Endothelial cell of umbilical vein (primary cell): ENCODE data around the gene HIPK1. TPM values are rescaled to one million over a fixed set of nuclear protein-coding genes. Genes with fewer than 3 reads are reported as not detected.

ENCODE experiments used
- BruUV-seq: library from RNA; stranded (reverse); fragments of 400-500 nt; replicated peaks from 2 replicates; lab custom pipeline; 2021; lab: Mats Ljungman, UMichigan
- CTCF ChIA-PET: fragments of 300-600, 350-600 bp; sonication (Branson Sonifier 250); formaldehyde crosslinking; loops from one replicate; lab custom pipeline; 2021; ENCODE audit warnings: antibody characterized with exemption, inconsistent platforms; lab: Charles Lee
- POLR2A ChIA-PET: fragments of 300-600, 350-600 bp; sonication (Branson Sonifier 250); formaldehyde crosslinking; loops from one replicate; lab custom pipeline; 2021; ENCODE audit warnings: antibody characterized with exemption, inconsistent platforms; lab: Charles Lee
- DNase-seq: peaks from one replicate; pipeline ENCODE4 v3.0.0-alpha.2; 2011; ENCODE audit warnings: low read depth, low spot score
- FAIRE-seq: peaks from 2 replicates; lab custom pipeline; 2011; peaks lifted over from hg19 to GRCh38; lab: Jason Lieb, UNC
- H2AFZ ChIP-seq: 2 replicates; pipeline ENCODE4 v1.6.0; 2012; ENCODE audit warnings: low read depth, low read length, control low read depth, inconsistent platforms
- H3K27ac ChIP-seq: 2 replicates; pipeline ENCODE4 v1.5.1; 2011; ENCODE audit warnings: low read depth, mild to moderate bottlenecking, control low read depth, low read length, moderate library complexity; ENCODE audit not compliant: insufficient read depth
- H3K27me3 ChIP-seq, 2 experiments: 2 replicates each; pipeline versions ENCODE4 v1.6.0 to v1.6.1; 2011; ENCODE audit warnings: low read length in 2 of 2, mixed read lengths in 1 of 2; ENCODE audit not compliant: control insufficient read depth in 2 of 2, insufficient read depth in 2 of 2
- H3K36me3 ChIP-seq, 2 experiments: 2 replicates in 1 of 2; 3 replicates in 1 of 2; pipeline ENCODE4 v1.5.1; 2011; ENCODE audit warnings: low read length in 2 of 2, mild to moderate bottlenecking in 1 of 2, moderate library complexity in 1 of 2; ENCODE audit not compliant: control insufficient read depth in 2 of 2, insufficient read depth in 2 of 2; ENCODE audit errors: extremely low read depth in 1 of 2
- H3K4me1 ChIP-seq: 3 replicates; pipeline ENCODE4 v1.5.1; 2011; ENCODE audit warnings: mild to moderate bottlenecking, low read length; ENCODE audit not compliant: control insufficient read depth, insufficient read depth; ENCODE audit errors: extremely low read depth
- H3K4me2 ChIP-seq: 2 replicates; pipeline ENCODE4 v1.6.1; 2011; ENCODE audit warnings: low read length, control low read depth, mixed read lengths; ENCODE audit not compliant: insufficient read depth
- H3K4me3 ChIP-seq, 3 experiments: fragments of 200-600 bp in 1 of 3; sonication (generic), shearing (Covaris generic) in 1 of 3; replicated peaks in 1 of 3; 2 replicates each; pipeline ENCODE4 v1.5.1; 2011 to 2016; ENCODE audit warnings: control low read depth in 3 of 3, low read length in 3 of 3, mild to moderate bottlenecking in 2 of 3, inconsistent platforms in 1 of 3, low read depth in 1 of 3, moderate library complexity in 1 of 3; ENCODE audit not compliant: insufficient read depth in 1 of 3
- H3K79me2 ChIP-seq: 2 replicates; pipeline ENCODE4 v1.6.0; 2012; ENCODE audit warnings: low read length, inconsistent platforms; ENCODE audit not compliant: control insufficient read depth, insufficient read depth
- H3K9ac ChIP-seq: replicated peaks from 2 replicates; pipeline ENCODE3; 2011; ENCODE audit warnings: low read length, control low read depth; ENCODE audit not compliant: insufficient read depth; ENCODE audit errors: extremely low read depth
- H3K9me1 ChIP-seq: replicated peaks from 3 replicates; pipeline ENCODE4 v1.6.0; 2011; ENCODE audit warnings: mild to moderate bottlenecking, low read length; ENCODE audit not compliant: control insufficient read depth, insufficient read depth; ENCODE audit errors: extremely low read depth
- H3K9me3 ChIP-seq: replicated peaks from 2 replicates; pipeline ENCODE4 v1.5.1; 2012; ENCODE audit warnings: low read length, inconsistent platforms; ENCODE audit not compliant: control insufficient read depth, insufficient read depth
- H4K20me1 ChIP-seq: replicated peaks from 2 replicates; pipeline ENCODE3; 2011; ENCODE audit warnings: mild to moderate bottlenecking, low read length; ENCODE audit not compliant: control insufficient read depth, insufficient read depth; ENCODE audit errors: extremely low read depth
- EZH2 ChIP-seq: IDR thresholded peaks from 2 replicates; pipeline ENCODE4 v1.6.1; 2012; ENCODE audit warnings: borderline replicate concordance, low read depth, mild to moderate bottlenecking, moderate library complexity, low read length, inconsistent platforms; ENCODE audit not compliant: severe bottlenecking
- FOS ChIP-seq: IDR thresholded peaks from 2 replicates; pipeline ENCODE4 v1.6.1; 2011; ENCODE audit warnings: mild to moderate bottlenecking, low read length, moderate library complexity, borderline replicate concordance; ENCODE audit not compliant: insufficient read depth
- GATA2 ChIP-seq: IDR thresholded peaks from 2 replicates; pipeline ENCODE4 v1.7.0; 2011; ENCODE audit warnings: low read depth, mild to moderate bottlenecking, moderate library complexity, mixed read lengths, low read length; ENCODE audit not compliant: insufficient read length, insufficient read depth
- JUN ChIP-seq: IDR thresholded peaks from 2 replicates; pipeline ENCODE4 v1.6.1; 2011; ENCODE audit warnings: borderline replicate concordance, low read depth; ENCODE audit not compliant: insufficient read length, insufficient read depth
- MYC ChIP-seq: IDR thresholded peaks from one replicate; pipeline ENCODE4 v1.6.1; 2011; ENCODE audit warnings: mild to moderate bottlenecking, low read depth, low read length
- POLR2A ChIP-seq: IDR thresholded peaks from 2 replicates; pipeline ENCODE4 v1.6.1; 2012; ENCODE audit warnings: low read depth, mild to moderate bottlenecking, control low read depth, low read length
- POLR2AphosphoS5 ChIP-seq: IDR thresholded peaks from 2 replicates; pipeline ENCODE4 v1.6.1; 2012; ENCODE audit warnings: low read depth, mild to moderate bottlenecking, control low read depth, low read length, moderate library complexity; ENCODE audit not compliant: insufficient read depth
- dilution Hi-C: fragments of 300-500 bp; cut with MboI; formaldehyde crosslinking; loops from one replicate; pipeline ENCODE4 v1.15.0; 2019; ENCODE audit warnings: low sequenced_read_pairs; ENCODE audit not compliant: extremely low pct_ligation_motif_present
- intact Hi-C: fragments of 100-400 bp; cut with micrococcal nuclease; formaldehyde crosslinking; loops from one replicate; pipeline ENCODE4 v1.10.0; 2022
- polyA plus RNA-seq, 4 experiments: library from polyadenylated mRNA; depleted of rRNA in 3 of 4; stranded (reverse) in 3 of 4; unstranded in 1 of 4; fragments of >200 nt; gene quantifications; 2 replicates each; pipeline versions ENCODE4 v1.2.1 to v1.2.3, GENCODE V29; 2011 to 2012; ENCODE audit warnings: missing spikeins in 1 of 4
- total RNA-seq: library from RNA; stranded (reverse); gene quantifications from 2 replicates; pipeline ENCODE4 v1.2.3, GENCODE V29; 2021
- TF ChIP-seq, protein P1 (sequence below): IDR thresholded peaks from 2 replicates; pipeline ENCODE4 v1.6.1; 2011; ENCODE audit not compliant: insufficient read depth, insufficient read length
- TF ChIP-seq, protein P2 (sequence below), 2 donors: IDR thresholded peaks; 1 replicate in 1 of 2; 2 replicates in 1 of 2; pipeline ENCODE4 v1.5.1; 2011; ENCODE audit warnings: low read length in 2 of 2, mild to moderate bottlenecking in 2 of 2, moderate library complexity in 2 of 2, control low read depth in 1 of 2, inconsistent platforms in 1 of 2, low read depth in 1 of 2; ENCODE audit not compliant: insufficient read depth in 1 of 2; ENCODE audit errors: extremely low read depth in 1 of 2

HIPK1 gene
- total and polyA plus RNA-seq, 2 donors (not counting 3 experiments of a cell fraction or from before 2014, with no cell fraction given): 39.3 to 56.1 TPM

DNA sequence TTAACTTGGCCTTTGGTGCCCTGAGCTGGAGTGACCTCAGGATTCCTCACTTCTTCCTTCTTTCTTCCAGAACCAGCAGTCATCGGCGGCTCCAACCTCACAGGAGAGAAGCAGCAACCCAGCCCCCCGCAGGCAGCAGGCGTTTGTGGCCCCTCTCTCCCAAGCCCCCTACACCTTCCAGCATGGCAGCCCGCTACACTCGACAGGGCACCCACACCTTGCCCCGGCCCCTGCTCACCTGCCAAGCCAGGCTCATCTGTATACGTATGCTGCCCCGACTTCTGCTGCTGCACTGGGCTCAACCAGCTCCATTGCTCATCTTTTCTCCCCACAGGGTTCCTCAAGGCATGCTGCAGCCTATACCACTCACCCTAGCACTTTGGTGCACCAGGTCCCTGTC lies 43.8 kb downstream of the HIPK1 start:
- no TSS peak for BruUV-seq
- Histone ChIP-seq H3K27me3 (no peaks in the 10 kb centered on the region), H3K4me2 (no peak overlapping the region), H3K27ac (no peak overlapping the region), H3K79me2 (no peaks in the 10 kb centered on the region), H4K20me1 (no peaks in the 10 kb centered on the region), H2AFZ (no peak overlapping the region), H3K36me3 (peaks cover 23 to 41% of the 10 kb centered on the region in 2 experiments), H3K4me1 (peaks cover 23% of the 10 kb centered on the region), H3K9me1 (no peaks in the 10 kb centered on the region), H3K4me3 (no peak overlapping the region), H3K9me3 (no peaks in the 10 kb centered on the region), H3K9ac (no peak overlapping the region)
- POLR2A ChIA-PET: no interaction called here
- DNase-seq (no peak), FAIRE-seq (no peak)
- CTCF ChIA-PET: no interaction called here
- intact Hi-C loops (loop anchor here (10.0 kb wide), 2 partner anchors 182 to 612 kb away; partner anchors contain the start of genes BCAS2 and SYT6), dilution Hi-C loops (no loop called here)
- TF ChIP-seq GATA2 (no peak), POLR2AphosphoS5 (no peak), EZH2 (no peak), JUN (no peak), FOS (no peak), POLR2A (no peak), MYC (no peak)
- TF ChIP-seq, protein P1, sequence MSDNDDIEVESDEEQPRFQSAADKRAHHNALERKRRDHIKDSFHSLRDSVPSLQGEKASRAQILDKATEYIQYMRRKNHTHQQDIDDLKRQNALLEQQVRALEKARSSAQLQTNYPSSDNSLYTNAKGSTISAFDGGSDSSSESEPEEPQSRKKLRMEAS: no peak
- TF ChIP-seq, protein P2, sequence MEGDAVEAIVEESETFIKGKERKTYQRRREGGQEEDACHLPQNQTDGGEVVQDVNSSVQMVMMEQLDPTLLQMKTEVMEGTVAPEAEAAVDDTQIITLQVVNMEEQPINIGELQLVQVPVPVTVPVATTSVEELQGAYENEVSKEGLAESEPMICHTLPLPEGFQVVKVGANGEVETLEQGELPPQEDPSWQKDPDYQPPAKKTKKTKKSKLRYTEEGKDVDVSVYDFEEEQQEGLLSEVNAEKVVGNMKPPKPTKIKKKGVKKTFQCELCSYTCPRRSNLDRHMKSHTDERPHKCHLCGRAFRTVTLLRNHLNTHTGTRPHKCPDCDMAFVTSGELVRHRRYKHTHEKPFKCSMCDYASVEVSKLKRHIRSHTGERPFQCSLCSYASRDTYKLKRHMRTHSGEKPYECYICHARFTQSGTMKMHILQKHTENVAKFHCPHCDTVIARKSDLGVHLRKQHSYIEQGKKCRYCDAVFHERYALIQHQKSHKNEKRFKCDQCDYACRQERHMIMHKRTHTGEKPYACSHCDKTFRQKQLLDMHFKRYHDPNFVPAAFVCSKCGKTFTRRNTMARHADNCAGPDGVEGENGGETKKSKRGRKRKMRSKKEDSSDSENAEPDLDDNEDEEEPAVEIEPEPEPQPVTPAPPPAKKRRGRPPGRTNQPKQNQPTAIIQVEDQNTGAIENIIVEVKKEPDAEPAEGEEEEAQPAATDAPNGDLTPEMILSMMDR (IDR thresholded peaks at IDR 0.05; ENCODE audit: extremely low read depth in 1 of 2, insufficient read depth in 1 of 2, low read depth in 1 of 2, low read length in 2 of 2): no peak
